ENCODE measurements around the gene SPRYD3.

The SPRYD3 gene

GRCh38 chr12:53082637-53083175 lies 3.5 kb upstream of the SPRYD3 start:
- Mint-ChIP-seq H3K36me3 (ENCODE audit: low read depth) (no peaks in the 10 kb centered on the region), H3K27ac (no peak overlapping the region), H3K4me1 (peaks cover 17% of the 10 kb centered on the region), H3K9me3 (peaks cover 3% of the 10 kb centered on the region), H3K27me3 (ENCODE audit: low read depth) (no peaks in the 10 kb centered on the region), H3K4me3 (no peak overlapping the region)
- TF ChIP-seq CTCF (IDR thresholded peaks at IDR 0.05; ENCODE audit: unreplicated experiment in 3 of 3), result no peak

- Mint-ChIP-seq H3K4me3 (peak overlapping the region; percentile 89 to 92 (median 90)), H3K4me1 (peaks cover 36% of the 10 kb centered on the region), H3K36me3 (ENCODE audit: low read depth) (peaks cover 33% of the 10 kb centered on the region), H3K9me3 (no peaks in the 10 kb centered on the region), H3K27me3 (ENCODE audit: low read depth) (no peaks in the 10 kb centered on the region), H3K27ac (peak overlapping the region; percentile 97 to 98 (median 98))
- no peak for TF ChIP-seq CTCF (IDR thresholded peaks at IDR 0.05; ENCODE audit: unreplicated experiment in 3 of 3)
Observed at GRCh38 chr12:53078425-53079225, 565 bp downstream of the SPRYD3 start.

- TF ChIP-seq CTCF (IDR thresholded peaks at IDR 0.05; ENCODE audit: unreplicated experiment in 3 of 3), result no peak
- H3K27ac Mint-ChIP-seq, result peak overlapping the region; percentile 30 to 84 (median 74)
Observed at GRCh38 chr12:53077030-53077429, 2.2 kb downstream of the SPRYD3 start.

GRCh38 chr12:53076461-53076860 lies 2.7 kb downstream of the SPRYD3 start:
- no peak for TF ChIP-seq CTCF (IDR thresholded peaks at IDR 0.05; ENCODE audit: unreplicated experiment in 3 of 3)
- peaks cover 46% of the 10 kb centered on the region for H3K36me3 Mint-ChIP-seq (ENCODE audit: low read depth)
- no peaks in the 10 kb centered on the region for H3K27me3 Mint-ChIP-seq (ENCODE audit: low read depth)
- H3K27ac Mint-ChIP-seq, result peak overlapping the region in 1 of 3 experiments; percentile 81
- no peak overlapping the region for H3K4me3 Mint-ChIP-seq
- H3K4me1 Mint-ChIP-seq, result peaks cover 51% of the 10 kb centered on the region
- H3K9me3 Mint-ChIP-seq, result no peaks in the 10 kb centered on the region

More at GRCh38 chr12:53077030-53077429, 2.2 kb downstream of the SPRYD3 start:
- H3K4me1 Mint-ChIP-seq, result peaks cover 46% of the 10 kb centered on the region
- peak overlapping the region; percentile 82 to 90 (median 83) for H3K4me3 Mint-ChIP-seq
- no peaks in the 10 kb centered on the region for H3K27me3 Mint-ChIP-seq (ENCODE audit: low read depth)
- peaks cover 42% of the 10 kb centered on the region for H3K36me3 Mint-ChIP-seq (ENCODE audit: low read depth)
- H3K9me3 Mint-ChIP-seq, result no peaks in the 10 kb centered on the region

- H3K4me1 Mint-ChIP-seq, result peaks cover 57% of the 10 kb centered on the region
- no peaks in the 10 kb centered on the region for H3K9me3 Mint-ChIP-seq
- peaks cover 51% of the 10 kb centered on the region for H3K36me3 Mint-ChIP-seq (ENCODE audit: low read depth)
- H3K27ac Mint-ChIP-seq, result peak overlapping the region in 1 of 3 experiments; percentile 81
- no peaks in the 10 kb centered on the region for H3K27me3 Mint-ChIP-seq (ENCODE audit: low read depth)
- no peak for TF ChIP-seq CTCF (IDR thresholded peaks at IDR 0.05; ENCODE audit: unreplicated experiment in 3 of 3)
- H3K4me3 Mint-ChIP-seq, result no peak overlapping the region
Observed at GRCh38 chr12:53074999-53075370, 4.2 kb downstream of the SPRYD3 start.
